ENCODE results near the gene MRPL12.
A peak's percentile ranks its signal among the peaks of the same experiment; 100 is the strongest.
"Not testable (repeated sequence)": the region's sequence is repeated elsewhere in the genome, so short reads cannot be mapped to it uniquely, and the experiment has no call there.

MRPL12 gene

GRCh38 chr17:81717766-81718089 lies 14.6 kb downstream of the MRPL12 start:
- DNase-seq = no peak

GRCh38 chr17:81719410-81720266 lies 16.5 kb downstream of the MRPL12 start:
- DNase-seq = no peak

- no peak for DNase-seq
Measured at GRCh38 chr17:81720267-81721071, 17.3 kb downstream of the MRPL12 start.

GRCh38 chr17:81722184-81723120 lies 19.3 kb downstream of the MRPL12 start:
- DNase-seq = no peak

- no peak for DNase-seq
Measured at GRCh38 chr17:81723651-81724209, 20.6 kb downstream of the MRPL12 start.

- DNase-seq = no peak
Measured at GRCh38 chr17:81725439-81725838, 22.3 kb downstream of the MRPL12 start.

- no peak for DNase-seq
Measured at GRCh38 chr17:81726004-81726403, 22.8 kb downstream of the MRPL12 start.

GRCh38 chr17:81727324-81728031 lies 24.3 kb downstream of the MRPL12 start:
- no peak for DNase-seq

GRCh38 chr17:81733507-81734404 lies 30.6 kb downstream of the MRPL12 start:
- peak; percentile 65 for DNase-seq

- no peak for DNase-seq
Measured at GRCh38 chr17:81734405-81735263, 31.5 kb downstream of the MRPL12 start.

GRCh38 chr17:81735264-81736102 lies 32.3 kb downstream of the MRPL12 start:
- DNase-seq = no peak

GRCh38 chr17:81737947-81738800 lies 35.0 kb downstream of the MRPL12 start:
- no peak for DNase-seq

- DNase-seq = no peak
Measured at GRCh38 chr17:81738801-81739393, 35.7 kb downstream of the MRPL12 start.

- not testable (repeated sequence) for DNase-seq
Measured at GRCh38 chr17:81739593-81739992, 36.4 kb downstream of the MRPL12 start.

- DNase-seq = no peak
Measured at GRCh38 chr17:81740395-81740961, 37.3 kb downstream of the MRPL12 start.

GRCh38 chr17:81741049-81741593 lies 38.0 kb downstream of the MRPL12 start:
- DNase-seq = no peak
